Activated CD4-positive, alpha-beta T cell treated with anti-CD3 and anti-CD28 coated beads, Interleukin-2, amount 10 ng/mL, durations not matched to agents 24 days and 14 days (primary cell): Measurements from ENCODE around the gene FLOT1. TPM values are rescaled to one million over a fixed set of nuclear protein-coding genes. Genes with fewer than 3 reads are reported as not detected.
A peak's percentile ranks its signal among the peaks of the same experiment; 100 is the strongest.
"Not testable (repeated sequence)": the region's sequence is repeated elsewhere in the genome, so short reads cannot be mapped to it uniquely, and the experiment has no call there.

Experiments
- DNase-seq: peaks from one replicate; pipeline ENCODE4 v3.0.0; 2022
- H3K27ac Mint-ChIP-seq: one replicate; pipeline ENCODE4 v1.8.0; 2022; ENCODE audit warnings: mild to moderate bottlenecking, mixed read lengths
- H3K27me3 Mint-ChIP-seq: one replicate; pipeline ENCODE4 v1.8.0; 2022; ENCODE audit warnings: mixed read lengths
- H3K36me3 Mint-ChIP-seq: one replicate; pipeline ENCODE4 v1.8.0; 2022; ENCODE audit warnings: low read depth, mild to moderate bottlenecking, mixed read lengths
- H3K4me1 Mint-ChIP-seq: one replicate; pipeline ENCODE4 v1.8.0; 2021; ENCODE audit warnings: mixed read lengths
- H3K4me3 Mint-ChIP-seq: one replicate; pipeline ENCODE4 v1.8.0; 2022; ENCODE audit warnings: mild to moderate bottlenecking, moderate library complexity, mixed read lengths
- H3K9me3 Mint-ChIP-seq: one replicate; pipeline ENCODE4 v1.8.0; 2021; ENCODE audit warnings: mixed read lengths
- intact Hi-C: fragments of 100-400 bp; cut with micrococcal nuclease; formaldehyde crosslinking; loops from one replicate; pipeline ENCODE4 v1.15.1; 2023
- total RNA-seq: library from RNA; stranded (reverse); gene quantifications from 2 replicates; pipeline ENCODE4 v1.2.3, GENCODE V29; 2022

FLOT1 gene
- total RNA-seq, 1 donor from 2014 or later, result 260 TPM

DNA sequence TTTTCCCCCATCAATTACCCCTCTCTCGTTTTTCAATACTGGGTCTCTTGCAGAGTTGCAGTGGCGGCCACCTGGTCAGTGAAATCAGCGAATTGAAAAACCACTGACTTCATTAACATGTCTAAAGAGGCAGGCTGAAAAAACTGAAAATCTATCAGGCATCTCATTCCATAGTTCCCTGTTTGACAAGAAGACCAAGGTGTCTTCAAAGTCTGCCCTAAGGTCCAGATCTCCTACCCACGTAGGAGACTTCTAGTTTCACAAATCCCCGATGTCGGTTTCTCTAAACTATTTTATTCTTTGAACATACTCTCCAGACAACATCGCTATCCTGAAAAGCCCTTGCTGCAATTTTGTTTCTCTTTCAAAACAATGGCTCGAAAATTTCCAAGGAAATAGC is 23.1 kb downstream of the FLOT1 start:
- H3K36me3 Mint-ChIP-seq, result peaks cover 57% of the 10 kb centered on the region
- peak overlapping the region; percentile 95 for H3K4me3 Mint-ChIP-seq
- no peak for DNase-seq
- H3K4me1 Mint-ChIP-seq, result peaks cover 47% of the 10 kb centered on the region
- no peaks in the 10 kb centered on the region for H3K9me3 Mint-ChIP-seq
- H3K27ac Mint-ChIP-seq, result peak overlapping the region; percentile 97
- intact Hi-C loops, result no loop called here
- H3K27me3 Mint-ChIP-seq, result no peaks in the 10 kb centered on the region

DNA sequence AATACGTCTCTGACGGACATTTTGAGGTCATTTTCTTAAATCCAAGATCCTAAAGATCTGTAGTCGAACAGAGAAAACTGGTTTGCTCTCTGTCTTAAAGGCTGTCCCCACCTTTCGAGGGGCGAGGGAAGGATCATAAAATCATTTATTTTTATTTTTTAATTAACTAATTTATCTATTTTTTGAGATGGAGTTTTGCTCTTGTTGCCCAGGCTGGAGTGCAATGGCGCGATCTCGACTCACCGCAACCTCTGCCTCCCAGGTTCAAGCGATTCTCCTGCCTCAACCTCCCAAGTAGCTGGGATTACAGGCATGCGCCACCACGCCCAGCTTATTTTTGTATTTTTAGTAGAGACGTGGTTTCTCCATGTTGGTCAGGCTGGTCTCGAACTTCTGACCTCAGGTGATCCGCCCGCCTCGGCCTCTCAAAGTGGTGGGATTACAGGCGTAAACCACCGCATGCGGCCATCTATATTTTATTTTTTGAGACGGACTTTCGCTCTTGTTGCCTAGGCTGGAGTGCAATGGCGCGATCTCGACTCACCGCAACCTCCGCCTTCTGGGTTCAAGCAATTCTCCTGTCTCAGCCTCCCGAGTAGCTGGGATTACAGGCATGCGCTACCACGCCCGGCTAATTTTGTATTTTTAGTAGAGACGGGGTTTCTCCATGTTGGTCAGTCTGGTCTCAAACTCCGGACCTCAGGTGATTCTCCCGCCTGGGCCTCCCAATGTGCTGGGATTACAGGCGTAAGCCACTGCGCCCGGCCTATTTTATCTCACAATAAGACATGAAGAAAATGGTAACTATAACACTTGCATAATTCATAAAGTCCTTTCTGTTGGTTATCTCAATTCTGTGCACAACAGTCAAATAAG is 24.4 kb downstream of the FLOT1 start:
- Mint-ChIP-seq H3K4me3 (peak overlapping the region; percentile 95), H3K27ac (peak overlapping the region; percentile 99), H3K4me1 (peaks cover 42% of the 10 kb centered on the region), H3K36me3 (peaks cover 55% of the 10 kb centered on the region)
- H3K9me3 Mint-ChIP-seq, H3K27me3 Mint-ChIP-seq: not testable (repeated sequence)
- intact Hi-C loops, result loop anchor here (1.0 to 2.0 kb wide), 7 partner anchors 24 to 161 kb away; partner anchors contain the start of genes ABCF1, C6orf136, FLOT1 and MRPS18B
- peak; percentile 61 for DNase-seq

DNA sequence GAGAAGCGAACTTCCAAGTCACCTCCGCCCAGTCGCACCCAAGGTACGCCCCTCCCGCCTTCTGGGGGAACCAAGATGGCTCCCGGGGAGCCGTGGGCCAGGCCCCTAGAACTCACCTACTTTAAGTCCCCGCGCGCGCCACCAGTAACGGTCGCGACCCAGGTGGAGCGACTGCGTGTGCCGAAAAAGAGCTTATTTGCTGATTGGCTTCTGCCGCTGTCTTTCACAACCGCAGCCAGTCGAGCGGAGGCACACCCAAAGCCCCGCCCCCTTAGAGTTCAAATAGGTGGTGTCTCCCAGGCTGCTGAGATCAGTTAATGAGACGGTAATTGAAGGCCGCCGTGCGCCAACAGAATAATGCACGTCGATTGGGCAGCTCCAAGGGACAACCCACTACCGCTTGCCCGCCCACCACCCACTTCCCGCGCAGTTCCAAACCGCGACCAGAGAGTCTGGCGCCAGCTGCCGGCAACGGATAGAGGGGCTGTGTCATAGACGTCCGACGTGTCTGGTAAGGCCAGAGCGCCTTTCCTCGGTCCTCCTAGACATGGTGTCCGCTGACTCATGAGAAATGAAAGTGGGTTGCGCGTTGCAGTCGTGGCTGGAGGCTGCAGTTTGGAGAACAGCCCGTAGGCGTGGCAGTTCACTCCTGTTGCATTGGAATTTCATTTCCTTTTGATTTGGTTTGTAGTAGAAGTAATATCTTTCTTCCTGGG is 25.2 kb downstream of the FLOT1 start, which contains the start of gene MDC1:
TSS of gene MDC1 (minus strand) at position 153 of the 716 bp plus-strand sequence. CDS start 2,106 bp downstream, outside the sequence.
- Mint-ChIP-seq H3K9me3 (no peaks in the 10 kb centered on the region), H3K36me3 (peaks cover 55% of the 10 kb centered on the region), H3K27ac (peak within 1 kb of the TSS; percentile 99), H3K4me3 (peak within 1 kb of the TSS; percentile 95), H3K4me1 (peaks cover 44% of the 10 kb centered on the region), H3K27me3 (no peaks in the 10 kb centered on the region)
- DNase-seq, result peak; percentile 99
- intact Hi-C loops, result loop anchor here (1.0 to 2.0 kb wide), 7 partner anchors 25 to 160 kb away; partner anchors contain the start of genes ABCF1, C6orf136, FLOT1 and MRPS18B

GRCh38 chr6:30716879-30717128 is 25.7 kb downstream of the FLOT1 start:
- H3K4me1 Mint-ChIP-seq, result peaks cover 49% of the 10 kb centered on the region
- H3K27ac Mint-ChIP-seq, result peak overlapping the region; percentile 99
- H3K36me3 Mint-ChIP-seq, result peaks cover 54% of the 10 kb centered on the region
- peak overlapping the region; percentile 95 for H3K4me3 Mint-ChIP-seq
- H3K27me3 Mint-ChIP-seq, result no peaks in the 10 kb centered on the region
- no peaks in the 10 kb centered on the region for H3K9me3 Mint-ChIP-seq
- no peak for DNase-seq
- intact Hi-C loops, result loop anchor here (1.0 to 2.0 kb wide), 7 partner anchors 25 to 160 kb away; partner anchors contain the start of genes ABCF1, C6orf136, FLOT1 and MRPS18B

GRCh38 chr6:30714263-30714662 is 28.2 kb downstream of the FLOT1 start:
- no peaks in the 10 kb centered on the region for H3K27me3 Mint-ChIP-seq
- no peak for DNase-seq
- intact Hi-C loops, result no loop called here
- no peak overlapping the region for H3K4me3 Mint-ChIP-seq
- no peak overlapping the region for H3K27ac Mint-ChIP-seq
- peaks cover 57% of the 10 kb centered on the region for H3K4me1 Mint-ChIP-seq
- H3K9me3 Mint-ChIP-seq, result no peaks in the 10 kb centered on the region
- peaks cover 59% of the 10 kb centered on the region for H3K36me3 Mint-ChIP-seq

DNA sequence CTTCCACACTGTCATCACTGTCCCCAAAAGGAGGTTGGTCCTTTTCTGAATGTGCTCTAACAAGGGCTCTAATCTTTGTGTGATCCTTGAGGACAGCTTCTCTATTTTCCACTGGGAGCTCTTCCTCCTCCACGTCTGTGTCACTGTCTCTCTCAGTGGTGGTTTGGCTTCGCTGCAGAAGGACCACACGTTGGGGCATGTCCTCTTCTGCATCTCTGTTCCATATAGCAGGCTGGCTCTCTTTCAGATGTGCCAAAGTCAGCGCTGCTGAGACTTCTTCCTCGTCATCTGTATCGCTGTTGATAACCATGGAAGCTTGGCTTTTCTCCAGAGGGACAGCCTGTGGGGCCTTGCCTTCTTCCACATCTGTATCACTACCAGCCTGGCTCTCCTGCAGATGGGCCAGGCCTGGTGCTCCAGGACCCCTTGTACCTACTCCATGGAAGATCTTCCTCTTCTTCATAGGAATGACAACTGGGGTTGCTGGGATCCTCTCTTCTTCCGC is 30.0 kb downstream of the FLOT1 start:
- Mint-ChIP-seq H3K4me1 (peaks cover 48% of the 10 kb centered on the region), H3K9me3 (no peaks in the 10 kb centered on the region), H3K27me3 (no peaks in the 10 kb centered on the region), H3K27ac (peak overlapping the region; percentile 66), H3K36me3 (peaks cover 72% of the 10 kb centered on the region), H3K4me3 (peak overlapping the region; percentile 59)
- intact Hi-C loops, result no loop called here
- no peak for DNase-seq

- peak overlapping the region; percentile 66 for H3K27ac Mint-ChIP-seq
- peaks cover 47% of the 10 kb centered on the region for H3K4me1 Mint-ChIP-seq
- peak; percentile 75 for DNase-seq
- no peaks in the 10 kb centered on the region for H3K27me3 Mint-ChIP-seq
- H3K9me3 Mint-ChIP-seq, result no peaks in the 10 kb centered on the region
- peak overlapping the region; percentile 59 for H3K4me3 Mint-ChIP-seq
- intact Hi-C loops, result no loop called here
- H3K36me3 Mint-ChIP-seq, result peaks cover 73% of the 10 kb centered on the region
Measured at GRCh38 chr6:30711758-30712380, 30.6 kb downstream of the FLOT1 start.

- H3K27ac Mint-ChIP-seq, result no peak overlapping the region
- H3K36me3 Mint-ChIP-seq, result peaks cover 77% of the 10 kb centered on the region
- DNase-seq, result no peak
- H3K4me1 Mint-ChIP-seq, result peaks cover 41% of the 10 kb centered on the region
- intact Hi-C loops, result no loop called here
- no peaks in the 10 kb centered on the region for H3K27me3 Mint-ChIP-seq
- H3K9me3 Mint-ChIP-seq, result no peaks in the 10 kb centered on the region
- no peak overlapping the region for H3K4me3 Mint-ChIP-seq
Measured at GRCh38 chr6:30709101-30709868, 33.2 kb downstream of the FLOT1 start.

DNA sequence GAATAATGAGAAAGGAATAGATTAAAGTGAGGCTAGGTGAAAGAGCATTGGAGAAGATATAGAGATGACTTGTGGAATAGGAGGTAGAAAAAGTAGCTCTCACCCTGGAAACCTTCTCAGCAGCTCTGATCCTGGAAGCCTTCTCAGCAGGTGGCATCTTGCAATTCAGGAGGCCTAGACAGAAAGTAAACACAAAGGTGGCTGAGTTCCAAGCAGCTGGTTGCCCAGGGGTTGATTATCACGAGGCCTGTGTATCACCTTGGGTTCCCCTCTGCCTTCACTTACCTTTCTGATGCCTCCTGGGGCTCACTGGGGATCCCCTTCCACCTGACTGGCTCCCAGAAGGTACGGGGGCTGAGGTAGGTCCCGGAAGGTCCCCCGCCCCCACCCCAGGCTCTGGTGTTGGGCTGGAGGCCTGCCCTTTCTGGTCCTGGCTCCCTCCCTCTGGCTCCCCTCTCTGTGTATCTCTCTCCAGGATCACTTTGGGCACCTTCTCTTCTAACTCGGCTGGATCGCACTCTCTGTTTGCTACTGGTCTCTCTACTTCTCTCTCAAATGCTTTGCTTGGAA is 35.1 kb downstream of the FLOT1 start:
- Mint-ChIP-seq H3K27me3 (no peaks in the 10 kb centered on the region), H3K9me3 (no peaks in the 10 kb centered on the region), H3K36me3 (peaks cover 76% of the 10 kb centered on the region), H3K4me3 (no peak overlapping the region), H3K27ac (no peak overlapping the region), H3K4me1 (peaks cover 28% of the 10 kb centered on the region)
- DNase-seq, result no peak
- intact Hi-C loops, result no loop called here

DNA sequence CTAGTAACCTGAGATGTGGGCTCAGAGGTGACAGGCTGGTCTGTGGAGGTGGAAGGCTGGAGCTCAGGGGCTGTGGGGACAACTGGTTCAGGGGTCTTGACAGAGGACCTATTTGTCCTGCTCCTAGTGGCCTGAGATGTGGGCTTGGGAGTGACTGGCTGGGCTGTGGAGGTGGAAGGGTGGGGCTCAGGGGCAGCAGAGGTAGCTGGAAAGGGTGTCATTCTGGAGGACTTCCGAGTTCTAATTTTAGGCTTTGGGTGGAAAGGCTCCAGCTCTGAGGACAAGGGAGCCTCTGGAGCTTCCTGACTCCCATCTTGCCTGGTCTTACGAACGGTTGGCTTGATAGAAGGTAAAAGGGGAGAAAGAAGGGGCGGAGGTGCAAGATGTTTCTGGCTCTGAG is 36.9 kb downstream of the FLOT1 start:
- Mint-ChIP-seq H3K9me3 (no peaks in the 10 kb centered on the region), H3K36me3 (peaks cover 66% of the 10 kb centered on the region), H3K27me3 (no peaks in the 10 kb centered on the region), H3K4me1 (peaks cover 10% of the 10 kb centered on the region), H3K4me3 (no peak overlapping the region), H3K27ac (no peak overlapping the region)
- intact Hi-C loops, result no loop called here
- no peak for DNase-seq

DNA sequence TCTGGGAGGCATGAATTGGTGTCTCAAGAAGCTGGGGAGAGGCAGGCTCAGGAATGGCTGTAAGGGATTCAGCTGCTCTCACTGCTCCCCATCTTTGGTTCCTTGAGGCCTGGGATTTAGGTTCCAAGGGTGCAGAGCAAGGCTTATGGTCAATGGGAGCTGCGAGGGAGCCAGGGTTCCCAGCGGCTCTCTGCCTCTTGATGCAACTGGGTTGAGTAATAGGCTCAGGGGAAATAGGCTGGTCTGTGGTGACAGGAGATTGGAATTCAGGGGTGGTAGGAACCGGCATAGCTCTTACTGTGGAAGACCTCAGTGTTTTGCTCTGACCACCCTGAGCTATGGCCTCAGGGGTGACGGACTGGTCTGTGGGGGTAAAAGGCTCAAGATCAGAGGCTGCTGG is 38.7 kb downstream of the FLOT1 start:
- Mint-ChIP-seq H3K9me3 (no peaks in the 10 kb centered on the region), H3K4me3 (no peak overlapping the region), H3K27ac (no peak overlapping the region), H3K4me1 (peaks cover 8% of the 10 kb centered on the region), H3K36me3 (peaks cover 66% of the 10 kb centered on the region), H3K27me3 (no peaks in the 10 kb centered on the region)
- DNase-seq, result no peak
- intact Hi-C loops, result no loop called here

- intact Hi-C loops, result no loop called here
- peaks cover 60% of the 10 kb centered on the region for H3K36me3 Mint-ChIP-seq
- H3K9me3 Mint-ChIP-seq, result no peaks in the 10 kb centered on the region
- H3K4me3 Mint-ChIP-seq, result no peak overlapping the region
- H3K27me3 Mint-ChIP-seq, result no peaks in the 10 kb centered on the region
- H3K4me1 Mint-ChIP-seq, result peaks cover 8% of the 10 kb centered on the region
- DNase-seq, result no peak
- H3K27ac Mint-ChIP-seq, result no peak overlapping the region
Measured at GRCh38 chr6:30703011-30703410, 39.5 kb downstream of the FLOT1 start.

GRCh38 chr6:30700340-30700739 is 42.1 kb downstream of the FLOT1 start:
- no peaks in the 10 kb centered on the region for H3K27me3 Mint-ChIP-seq
- intact Hi-C loops, result no loop called here
- H3K36me3 Mint-ChIP-seq, result peaks cover 42% of the 10 kb centered on the region
- no peak for DNase-seq
- no peaks in the 10 kb centered on the region for H3K9me3 Mint-ChIP-seq
- H3K4me1 Mint-ChIP-seq, result peaks cover 6% of the 10 kb centered on the region
- H3K27ac Mint-ChIP-seq, result no peak overlapping the region
- no peak overlapping the region for H3K4me3 Mint-ChIP-seq
